ENCODE data around the gene LMF1. TPM values are rescaled to one million over a fixed set of nuclear protein-coding genes. Genes with fewer than 3 reads are reported as not detected.

Gene LMF1
- total and polyA plus RNA-seq, 2 of the 13 experiments (the other 11 are each of a cell fraction or from before 2014, with no cell fraction given) = 6.8 to 8.5 TPM

DNA sequence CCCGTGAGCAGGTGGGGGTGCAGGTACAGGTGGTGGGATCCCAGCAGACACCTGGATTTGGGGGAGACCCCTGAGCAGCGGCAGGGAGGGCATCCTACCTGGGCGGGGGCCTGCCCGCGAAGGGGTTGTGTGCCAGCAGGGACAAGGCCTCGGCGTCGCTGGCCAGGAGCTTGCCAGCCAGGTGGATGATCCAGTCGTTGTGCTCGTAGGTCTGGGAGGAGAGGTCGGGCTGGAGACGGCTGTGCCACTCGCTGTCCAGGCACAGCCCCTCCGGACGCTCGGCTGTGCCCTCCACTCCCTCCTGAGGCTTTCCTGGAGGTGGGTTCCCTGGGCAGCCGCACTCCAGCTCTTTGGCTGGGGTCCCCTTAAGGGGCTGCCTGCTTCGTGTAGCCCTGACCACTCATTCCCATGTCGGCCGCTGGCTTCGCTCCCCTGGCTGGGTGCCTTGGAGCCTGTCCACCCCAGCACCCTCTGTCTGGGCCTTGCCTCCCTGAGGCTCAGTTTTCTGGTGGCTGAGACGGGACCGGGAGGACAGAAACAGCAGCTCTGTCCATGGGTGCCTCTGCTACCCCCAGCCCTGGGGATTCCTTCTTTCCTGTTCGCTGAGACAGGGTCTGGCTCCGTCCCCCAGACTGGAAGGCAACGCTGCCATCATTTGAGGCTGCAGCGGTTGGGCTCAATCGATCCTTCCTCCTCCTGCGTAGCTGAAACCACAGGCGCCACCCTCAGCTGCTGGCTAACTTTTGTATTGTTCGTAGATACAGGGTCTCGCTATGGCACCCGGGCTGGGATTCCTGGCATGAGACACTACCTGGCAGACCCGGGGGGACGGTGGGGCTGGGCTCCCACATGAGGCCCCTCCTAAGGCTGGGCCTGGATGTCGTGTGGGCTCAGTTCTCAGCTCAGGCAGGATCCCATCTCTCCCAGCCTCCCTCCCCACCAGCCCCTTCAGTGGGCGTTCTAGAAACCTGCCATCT is 101.7 kb downstream of the LMF1 start:
- ATAC-seq = no peak
- intact Hi-C loops (cut with micrococcal nuclease; ENCODE audit: unreplicated experiment) = no loop called here
- ChIA-PET CTCF (ENCODE audit: low intra/inter-chr PET ratio, low total read pairs) (no interaction called here), POLR2A (no interaction called here)
- no peak for FAIRE-seq
- H3K4me3 ChIP-seq (replicated peaks in 1 of 3; ENCODE audit: insufficient read depth in 1 of 3, low read depth in 2 of 3, low read length in 3 of 3) = no peak overlapping the region
- in situ Hi-C loops (cut with HindIII; ENCODE audit: extremely low pct_ligation_motif_present, low pct_unique_long_range_greater_than_20kb) = no loop called here
- BruUV-seq (replicated peaks) = no TSS peak
- no peak overlapping the region for H3K27ac ChIP-seq (ENCODE audit: extremely low read length, insufficient read depth, low read length)
- 79% methylated on average over 19 of the region's 37 CpGs for WGBS (ENCODE audit: low lambda C conversion rate)
- H2AFZ ChIP-seq (ENCODE audit: low read length) = no peak overlapping the region
- no peaks in the 10 kb centered on the region for H3K79me2 ChIP-seq (ENCODE audit: insufficient read depth, low read length)
- H3K36me3 ChIP-seq (replicated peaks in 1 of 2; ENCODE audit: control insufficient read depth in 1 of 2, insufficient read depth in 2 of 2, low read length in 2 of 2) = no peaks in the 10 kb centered on the region
- no peaks in the 10 kb centered on the region for H3K4me1 ChIP-seq (ENCODE audit: insufficient read depth, low read length)
- no peak overlapping the region for H3K4me2 ChIP-seq (ENCODE audit: low read depth, low read length)
- no peaks in the 10 kb centered on the region for H3K9me3 ChIP-seq (ENCODE audit: low read length)
- TF ChIP-seq KAT8 (CRISPR knock-in tag; IDR thresholded peaks at IDR 0.05) = no peak
- TF ChIP-seq KAT2B (IDR thresholded peaks at IDR 0.05; ENCODE audit: borderline replicate concordance, low read depth, low read length) = no peak
- TF ChIP-seq, protein P1, sequence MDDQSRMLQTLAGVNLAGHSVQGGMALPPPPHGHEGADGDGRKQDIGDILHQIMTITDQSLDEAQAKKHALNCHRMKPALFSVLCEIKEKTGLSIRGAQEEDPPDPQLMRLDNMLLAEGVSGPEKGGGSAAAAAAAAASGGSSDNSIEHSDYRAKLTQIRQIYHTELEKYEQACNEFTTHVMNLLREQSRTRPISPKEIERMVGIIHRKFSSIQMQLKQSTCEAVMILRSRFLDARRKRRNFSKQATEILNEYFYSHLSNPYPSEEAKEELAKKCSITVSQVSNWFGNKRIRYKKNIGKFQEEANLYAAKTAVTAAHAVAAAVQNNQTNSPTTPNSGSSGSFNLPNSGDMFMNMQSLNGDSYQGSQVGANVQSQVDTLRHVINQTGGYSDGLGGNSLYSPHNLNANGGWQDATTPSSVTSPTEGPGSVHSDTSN (CRISPR knock-in tag; IDR thresholded peaks at IDR 0.05; ENCODE audit: borderline replicate concordance) = no peak
- no peak for TF ChIP-seq MIXL1 (CRISPR knock-in tag; IDR thresholded peaks at IDR 0.05)
- TF ChIP-seq GABPB1 (CRISPR knock-in tag; IDR thresholded peaks at IDR 0.05) = no peak
- TF ChIP-seq HNRNPUL1 (IDR thresholded peaks at IDR 0.05; ENCODE audit: low read depth, low read length) = no peak
- no peak for DNase-seq (ENCODE audit: low spot score)
- no peak overlapping the region for H3K9ac ChIP-seq (ENCODE audit: insufficient read depth, low read depth, low read length)
- H3K27me3 ChIP-seq (ENCODE audit: control insufficient read depth in 1 of 2, insufficient read depth in 2 of 2, low read length in 2 of 2) = no peaks in the 10 kb centered on the region
- H4K20me1 ChIP-seq (ENCODE audit: insufficient read depth, low read length) = no peaks in the 10 kb centered on the region

DNA sequence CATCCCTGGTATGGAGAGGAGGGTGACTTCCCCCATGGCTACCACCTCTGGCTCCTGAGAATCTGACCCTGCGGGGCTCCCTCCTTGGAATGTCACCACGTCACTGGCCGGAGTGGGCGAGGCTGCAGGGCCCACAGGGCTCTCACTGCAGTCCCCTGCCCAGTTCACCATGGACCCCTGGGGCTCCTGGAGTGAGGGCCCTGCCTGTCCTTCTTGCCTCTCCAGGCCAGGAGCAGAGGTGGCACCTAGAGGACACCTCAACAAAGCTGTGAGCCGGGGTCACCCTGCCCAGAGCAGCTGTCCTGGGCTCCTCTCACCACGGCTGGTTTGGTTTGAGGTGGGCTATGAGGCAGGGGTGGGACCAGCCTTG is 102.4 kb downstream of the LMF1 start:
- Histone ChIP-seq H3K27ac (ENCODE audit: extremely low read length, insufficient read depth, low read length) (no peak overlapping the region), H3K79me2 (ENCODE audit: insufficient read depth, low read length) (no peaks in the 10 kb centered on the region), H2AFZ (ENCODE audit: low read length) (no peak overlapping the region), H3K4me3 (replicated peaks in 1 of 3; ENCODE audit: insufficient read depth in 1 of 3, low read depth in 2 of 3, low read length in 3 of 3) (no peak overlapping the region), H3K36me3 (replicated peaks in 1 of 2; ENCODE audit: control insufficient read depth in 1 of 2, insufficient read depth in 2 of 2, low read length in 2 of 2) (no peaks in the 10 kb centered on the region), H3K9me3 (ENCODE audit: low read length) (no peaks in the 10 kb centered on the region), H3K4me1 (ENCODE audit: insufficient read depth, low read length) (no peaks in the 10 kb centered on the region), H3K4me2 (ENCODE audit: low read depth, low read length) (no peak overlapping the region), H4K20me1 (ENCODE audit: insufficient read depth, low read length) (no peaks in the 10 kb centered on the region), H3K9ac (ENCODE audit: insufficient read depth, low read depth, low read length) (no peak overlapping the region), H3K27me3 (ENCODE audit: control insufficient read depth in 1 of 2, insufficient read depth in 2 of 2, low read length in 2 of 2) (no peaks in the 10 kb centered on the region)
- whole genome bisulfite sequencing (ENCODE audit: low lambda C conversion rate) = no CpG with 5 or more reads among the region's 6 CpGs
- in situ Hi-C loops (cut with HindIII; ENCODE audit: extremely low pct_ligation_motif_present, low pct_unique_long_range_greater_than_20kb) (no loop called here), intact Hi-C loops (cut with micrococcal nuclease; ENCODE audit: unreplicated experiment) (no loop called here)
- DNase-seq (ENCODE audit: low spot score) (no peak), ATAC-seq (no peak), FAIRE-seq (no peak)
- POLR2A ChIA-PET = no interaction called here
- no TSS peak for BruUV-seq (replicated peaks)
- CTCF ChIA-PET (ENCODE audit: low intra/inter-chr PET ratio, low total read pairs) = no interaction called here
- TF ChIP-seq PHB2 (IDR thresholded peaks at IDR 0.05; ENCODE audit: partially characterized antibody) = no peak
- no peak for TF ChIP-seq ELF4 (CRISPR knock-in tag; IDR thresholded peaks at IDR 0.05; ENCODE audit: borderline replicate concordance)
- TF ChIP-seq ZNF260 (CRISPR knock-in tag; IDR thresholded peaks at IDR 0.05; ENCODE audit: borderline replicate concordance, low read depth) = no peak
- TF ChIP-seq, protein P2, sequence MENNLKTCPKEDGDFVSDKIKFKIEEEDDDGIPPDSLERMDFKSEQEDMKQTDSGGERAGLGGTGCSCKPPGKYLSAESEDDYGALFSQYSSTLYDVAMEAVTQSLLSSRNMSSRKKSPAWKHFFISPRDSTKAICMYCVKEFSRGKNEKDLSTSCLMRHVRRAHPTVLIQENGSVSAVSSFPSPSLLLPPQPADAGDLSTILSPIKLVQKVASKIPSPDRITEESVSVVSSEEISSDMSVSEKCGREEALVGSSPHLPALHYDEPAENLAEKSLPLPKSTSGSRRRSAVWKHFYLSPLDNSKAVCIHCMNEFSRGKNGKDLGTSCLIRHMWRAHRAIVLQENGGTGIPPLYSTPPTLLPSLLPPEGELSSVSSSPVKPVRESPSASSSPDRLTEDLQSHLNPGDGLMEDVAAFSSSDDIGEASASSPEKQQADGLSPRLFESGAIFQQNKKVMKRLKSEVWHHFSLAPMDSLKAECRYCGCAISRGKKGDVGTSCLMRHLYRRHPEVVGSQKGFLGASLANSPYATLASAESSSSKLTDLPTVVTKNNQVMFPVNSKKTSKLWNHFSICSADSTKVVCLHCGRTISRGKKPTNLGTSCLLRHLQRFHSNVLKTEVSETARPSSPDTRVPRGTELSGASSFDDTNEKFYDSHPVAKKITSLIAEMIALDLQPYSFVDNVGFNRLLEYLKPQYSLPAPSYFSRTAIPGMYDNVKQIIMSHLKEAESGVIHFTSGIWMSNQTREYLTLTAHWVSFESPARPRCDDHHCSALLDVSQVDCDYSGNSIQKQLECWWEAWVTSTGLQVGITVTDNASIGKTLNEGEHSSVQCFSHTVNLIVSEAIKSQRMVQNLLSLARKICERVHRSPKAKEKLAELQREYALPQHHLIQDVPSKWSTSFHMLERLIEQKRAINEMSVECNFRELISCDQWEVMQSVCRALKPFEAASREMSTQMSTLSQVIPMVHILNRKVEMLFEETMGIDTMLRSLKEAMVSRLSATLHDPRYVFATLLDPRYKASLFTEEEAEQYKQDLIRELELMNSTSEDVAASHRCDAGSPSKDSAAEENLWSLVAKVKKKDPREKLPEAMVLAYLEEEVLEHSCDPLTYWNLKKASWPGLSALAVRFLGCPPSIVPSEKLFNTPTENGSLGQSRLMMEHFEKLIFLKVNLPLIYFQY (CRISPR knock-in tag; IDR thresholded peaks at IDR 0.05; ENCODE audit: borderline replicate concordance) = no peak
- TF ChIP-seq, protein P3, sequence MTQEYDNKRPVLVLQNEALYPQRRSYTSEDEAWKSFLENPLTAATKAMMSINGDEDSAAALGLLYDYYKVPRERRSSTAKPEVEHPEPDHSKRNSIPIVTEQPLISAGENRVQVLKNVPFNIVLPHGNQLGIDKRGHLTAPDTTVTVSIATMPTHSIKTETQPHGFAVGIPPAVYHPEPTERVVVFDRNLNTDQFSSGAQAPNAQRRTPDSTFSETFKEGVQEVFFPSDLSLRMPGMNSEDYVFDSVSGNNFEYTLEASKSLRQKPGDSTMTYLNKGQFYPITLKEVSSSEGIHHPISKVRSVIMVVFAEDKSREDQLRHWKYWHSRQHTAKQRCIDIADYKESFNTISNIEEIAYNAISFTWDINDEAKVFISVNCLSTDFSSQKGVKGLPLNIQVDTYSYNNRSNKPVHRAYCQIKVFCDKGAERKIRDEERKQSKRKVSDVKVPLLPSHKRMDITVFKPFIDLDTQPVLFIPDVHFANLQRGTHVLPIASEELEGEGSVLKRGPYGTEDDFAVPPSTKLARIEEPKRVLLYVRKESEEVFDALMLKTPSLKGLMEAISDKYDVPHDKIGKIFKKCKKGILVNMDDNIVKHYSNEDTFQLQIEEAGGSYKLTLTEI (CRISPR knock-in tag; conservative IDR thresholded peaks at IDR 0.05) = no peak

Measured in HepG2 (cell line).